HG03025 (cell line): ENCODE data around the gene RNF130.

Experiments used
- ATAC-seq: cut with Tn5 transposase; IDR thresholded peaks from one replicate; pipeline ENCODE4 v1.9.1; 2021; ENCODE audit warnings: mild to moderate bottlenecking, moderate library complexity; ENCODE audit not compliant: unreplicated experiment, low FRiP score

Gene RNF130

GRCh38 chr5:180067986-180068385 lies 3.6 kb downstream of the RNF130 start:
- ATAC-seq = no peak

- no peak for ATAC-seq
Observed at GRCh38 chr5:180060192-180060591, 11.4 kb downstream of the RNF130 start.

GRCh38 chr5:180059326-180059725 lies 12.2 kb downstream of the RNF130 start:
- ATAC-seq = no peak

GRCh38 chr5:180056153-180056552 lies 15.4 kb downstream of the RNF130 start:
- no peak for ATAC-seq

GRCh38 chr5:180054226-180054625 lies 17.3 kb downstream of the RNF130 start:
- ATAC-seq = no peak

GRCh38 chr5:180053061-180053602 lies 18.4 kb downstream of the RNF130 start:
- no peak for ATAC-seq

- ATAC-seq = no peak
Observed at GRCh38 chr5:180052211-180052818, 19.2 kb downstream of the RNF130 start.

GRCh38 chr5:180050121-180050940 lies 21.2 kb downstream of the RNF130 start:
- no peak for ATAC-seq

- no peak for ATAC-seq
Observed at GRCh38 chr5:180049185-180049548, 22.4 kb downstream of the RNF130 start.

GRCh38 chr5:180047667-180048066 lies 23.9 kb downstream of the RNF130 start:
- no peak for ATAC-seq

- no peak for ATAC-seq
Observed at GRCh38 chr5:180046656-180047055, 24.9 kb downstream of the RNF130 start.

GRCh38 chr5:180045889-180046499 lies 25.6 kb downstream of the RNF130 start:
- no peak for ATAC-seq

GRCh38 chr5:180043377-180043776 lies 28.2 kb downstream of the RNF130 start:
- no peak for ATAC-seq

- ATAC-seq = no peak
Observed at GRCh38 chr5:180041301-180042274, 30.0 kb downstream of the RNF130 start.

- ATAC-seq = no peak
Observed at GRCh38 chr5:180040287-180041214, 31.0 kb downstream of the RNF130 start.

GRCh38 chr5:180035206-180035931 lies 36.2 kb downstream of the RNF130 start:
- ATAC-seq = no peak

- ATAC-seq = no peak
Observed at GRCh38 chr5:180034564-180034963, 37.0 kb downstream of the RNF130 start.

- no peak for ATAC-seq
Observed at GRCh38 chr5:180027459-180028089, 44.0 kb downstream of the RNF130 start.
